Caki2 (cell line): ENCODE results near the gene CHST9. TPM values are rescaled to one million over a fixed set of nuclear protein-coding genes. Genes with fewer than 3 reads are reported as not detected.
A peak's percentile ranks its signal among the peaks of the same experiment; 100 is the strongest.

Source experiments
- DNase-seq: peaks from one replicate; pipeline ENCODE4 v3.0.0-alpha.2; 2015; ENCODE audit warnings: low read depth
- in situ Hi-C: cut with HindIII; loops from 2 replicates; pipeline ENCODE4 v1.10.0; 2016; ENCODE audit warnings: low sequenced_read_pairs, low pct_unique_long_range_greater_than_20kb, mixed read lengths
- total RNA-seq: library from RNA; depleted of rRNA; stranded (reverse); fragments of >200 nt; shearing (Covaris generic); gene quantifications from 2 replicates; pipeline ENCODE4 v1.2.3, GENCODE V29; 2014; ENCODE audit warnings: low replicate concordance

The CHST9 gene
- total RNA-seq, 1 experiment from 2014 or later, result 0.61 TPM

GRCh38 chr18:27042177-27042576 is 142.9 kb downstream of the CHST9 start:
- in situ Hi-C loops, result no loop called here
- DNase-seq, result no peak

- in situ Hi-C loops, result no loop called here
- DNase-seq, result no peak
Measured at GRCh38 chr18:27040796-27041195, 144.3 kb downstream of the CHST9 start.

GRCh38 chr18:27033722-27034121 is 151.4 kb downstream of the CHST9 start:
- DNase-seq, result no peak
- in situ Hi-C loops, result no loop called here

- in situ Hi-C loops, result no loop called here
- DNase-seq, result no peak
Measured at GRCh38 chr18:27030421-27030820, 154.7 kb downstream of the CHST9 start.

GRCh38 chr18:27022477-27022876 is 162.6 kb downstream of the CHST9 start:
- in situ Hi-C loops, result no loop called here
- DNase-seq, result no peak

GRCh38 chr18:27017901-27018500 is 167.1 kb downstream of the CHST9 start:
- in situ Hi-C loops, result no loop called here
- DNase-seq, result peak; percentile 5

- DNase-seq, result peak; percentile 4
- in situ Hi-C loops, result no loop called here
Measured at GRCh38 chr18:27014841-27015240, 170.3 kb downstream of the CHST9 start.

GRCh38 chr18:27010784-27011183 is 174.3 kb downstream of the CHST9 start:
- no peak for DNase-seq
- in situ Hi-C loops, result no loop called here

- no peak for DNase-seq
- in situ Hi-C loops, result no loop called here
Measured at GRCh38 chr18:27009293-27009692, 175.8 kb downstream of the CHST9 start.

- in situ Hi-C loops, result no loop called here
- DNase-seq, result no peak
Measured at GRCh38 chr18:27008575-27008974, 176.5 kb downstream of the CHST9 start.

- no peak for DNase-seq
- in situ Hi-C loops, result no loop called here
Measured at GRCh38 chr18:27007880-27008279, 177.2 kb downstream of the CHST9 start.

GRCh38 chr18:27005589-27005988 is 179.5 kb downstream of the CHST9 start:
- DNase-seq, result no peak
- in situ Hi-C loops, result no loop called here

- in situ Hi-C loops, result no loop called here
- no peak for DNase-seq
Measured at GRCh38 chr18:27004056-27004829, 180.9 kb downstream of the CHST9 start.

GRCh38 chr18:26999797-27000196 is 185.3 kb downstream of the CHST9 start:
- in situ Hi-C loops, result no loop called here
- no peak for DNase-seq

GRCh38 chr18:26993568-26993967 is 191.5 kb downstream of the CHST9 start:
- in situ Hi-C loops, result no loop called here
- no peak for DNase-seq

GRCh38 chr18:26992926-26993325 is 192.2 kb downstream of the CHST9 start:
- no peak for DNase-seq
- in situ Hi-C loops, result no loop called here

GRCh38 chr18:26989842-26990241 is 195.3 kb downstream of the CHST9 start:
- in situ Hi-C loops, result no loop called here
- DNase-seq, result no peak

- no peak for DNase-seq
- in situ Hi-C loops, result no loop called here
Measured at GRCh38 chr18:26981360-26982082, 203.6 kb downstream of the CHST9 start.

GRCh38 chr18:26978812-26979341 is 206.2 kb downstream of the CHST9 start:
- DNase-seq, result no peak
- in situ Hi-C loops, result no loop called here
